ENCODE measurements around the gene PEDS1.

DNA sequence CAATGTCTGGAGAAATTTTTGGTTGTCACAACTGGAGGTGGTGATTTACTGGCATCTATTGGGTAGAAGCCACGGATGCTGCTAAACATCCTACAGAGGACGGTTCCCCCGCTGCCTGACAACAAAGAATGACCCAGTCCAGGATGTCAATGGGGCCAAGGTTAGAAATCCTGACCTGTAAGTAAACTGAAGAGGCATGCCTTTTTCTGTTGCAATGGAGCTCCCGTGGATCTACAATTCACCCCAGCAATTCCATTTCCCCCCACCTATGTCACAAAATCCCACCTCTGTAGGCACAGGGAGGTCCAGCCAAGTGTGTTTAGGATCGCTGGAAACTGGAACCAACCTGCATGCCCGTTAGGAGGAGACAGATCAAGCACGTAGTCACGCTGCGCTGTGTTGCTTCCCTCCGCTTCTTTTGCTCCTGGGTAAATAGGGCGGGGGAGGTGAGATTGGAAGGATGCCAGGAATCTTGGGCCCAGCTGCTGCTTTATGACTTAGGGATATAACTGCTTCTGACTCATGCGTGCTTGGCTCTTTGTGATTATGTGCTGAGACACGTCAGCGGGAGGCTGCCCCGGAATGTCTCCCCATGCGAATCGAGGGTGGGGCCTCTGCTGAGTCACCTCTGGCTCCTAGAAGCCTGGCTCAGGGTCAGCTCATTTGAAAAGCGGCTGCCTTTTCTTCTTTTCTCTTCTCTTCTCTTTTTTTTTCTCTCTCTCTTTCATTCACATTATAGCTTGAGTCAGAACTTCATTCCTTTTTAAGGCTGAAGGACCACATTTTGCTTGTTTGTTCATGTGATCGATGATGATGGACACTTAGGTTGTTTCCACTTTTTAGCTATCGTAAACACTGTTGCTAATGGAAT is 12.4 kb upstream of the PEDS1 start:
- TF ChIP-seq EGR1 (IDR thresholded peaks at IDR 0.05; ENCODE audit: low read depth in 2 of 2): peak; percentile 78 to 88
- TF ChIP-seq, protein P1, sequence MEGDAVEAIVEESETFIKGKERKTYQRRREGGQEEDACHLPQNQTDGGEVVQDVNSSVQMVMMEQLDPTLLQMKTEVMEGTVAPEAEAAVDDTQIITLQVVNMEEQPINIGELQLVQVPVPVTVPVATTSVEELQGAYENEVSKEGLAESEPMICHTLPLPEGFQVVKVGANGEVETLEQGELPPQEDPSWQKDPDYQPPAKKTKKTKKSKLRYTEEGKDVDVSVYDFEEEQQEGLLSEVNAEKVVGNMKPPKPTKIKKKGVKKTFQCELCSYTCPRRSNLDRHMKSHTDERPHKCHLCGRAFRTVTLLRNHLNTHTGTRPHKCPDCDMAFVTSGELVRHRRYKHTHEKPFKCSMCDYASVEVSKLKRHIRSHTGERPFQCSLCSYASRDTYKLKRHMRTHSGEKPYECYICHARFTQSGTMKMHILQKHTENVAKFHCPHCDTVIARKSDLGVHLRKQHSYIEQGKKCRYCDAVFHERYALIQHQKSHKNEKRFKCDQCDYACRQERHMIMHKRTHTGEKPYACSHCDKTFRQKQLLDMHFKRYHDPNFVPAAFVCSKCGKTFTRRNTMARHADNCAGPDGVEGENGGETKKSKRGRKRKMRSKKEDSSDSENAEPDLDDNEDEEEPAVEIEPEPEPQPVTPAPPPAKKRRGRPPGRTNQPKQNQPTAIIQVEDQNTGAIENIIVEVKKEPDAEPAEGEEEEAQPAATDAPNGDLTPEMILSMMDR (IDR thresholded peaks at IDR 0.05; ENCODE audit: low read depth, low read length, missing input control): no peak
- TF ChIP-seq, protein P2, sequence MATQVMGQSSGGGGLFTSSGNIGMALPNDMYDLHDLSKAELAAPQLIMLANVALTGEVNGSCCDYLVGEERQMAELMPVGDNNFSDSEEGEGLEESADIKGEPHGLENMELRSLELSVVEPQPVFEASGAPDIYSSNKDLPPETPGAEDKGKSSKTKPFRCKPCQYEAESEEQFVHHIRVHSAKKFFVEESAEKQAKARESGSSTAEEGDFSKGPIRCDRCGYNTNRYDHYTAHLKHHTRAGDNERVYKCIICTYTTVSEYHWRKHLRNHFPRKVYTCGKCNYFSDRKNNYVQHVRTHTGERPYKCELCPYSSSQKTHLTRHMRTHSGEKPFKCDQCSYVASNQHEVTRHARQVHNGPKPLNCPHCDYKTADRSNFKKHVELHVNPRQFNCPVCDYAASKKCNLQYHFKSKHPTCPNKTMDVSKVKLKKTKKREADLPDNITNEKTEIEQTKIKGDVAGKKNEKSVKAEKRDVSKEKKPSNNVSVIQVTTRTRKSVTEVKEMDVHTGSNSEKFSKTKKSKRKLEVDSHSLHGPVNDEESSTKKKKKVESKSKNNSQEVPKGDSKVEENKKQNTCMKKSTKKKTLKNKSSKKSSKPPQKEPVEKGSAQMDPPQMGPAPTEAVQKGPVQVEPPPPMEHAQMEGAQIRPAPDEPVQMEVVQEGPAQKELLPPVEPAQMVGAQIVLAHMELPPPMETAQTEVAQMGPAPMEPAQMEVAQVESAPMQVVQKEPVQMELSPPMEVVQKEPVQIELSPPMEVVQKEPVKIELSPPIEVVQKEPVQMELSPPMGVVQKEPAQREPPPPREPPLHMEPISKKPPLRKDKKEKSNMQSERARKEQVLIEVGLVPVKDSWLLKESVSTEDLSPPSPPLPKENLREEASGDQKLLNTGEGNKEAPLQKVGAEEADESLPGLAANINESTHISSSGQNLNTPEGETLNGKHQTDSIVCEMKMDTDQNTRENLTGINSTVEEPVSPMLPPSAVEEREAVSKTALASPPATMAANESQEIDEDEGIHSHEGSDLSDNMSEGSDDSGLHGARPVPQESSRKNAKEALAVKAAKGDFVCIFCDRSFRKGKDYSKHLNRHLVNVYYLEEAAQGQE (IDR thresholded peaks at IDR 0.05): peak; percentile 81
- TF ChIP-seq GABPA (IDR thresholded peaks at IDR 0.05 in 1 of 2, conservative IDR thresholded peaks at IDR 0.05 in 1 of 2): peak in 1 of 2 donors; percentile 40
- TF ChIP-seq TAF1 (conservative IDR thresholded peaks at IDR 0.05): peak; percentile 30
- TF ChIP-seq SP1 (IDR thresholded peaks at IDR 0.05): peak; percentile 77
- TF ChIP-seq NR2F2 (IDR thresholded peaks at IDR 0.05): peak; percentile 67
- TF ChIP-seq, protein P3, sequence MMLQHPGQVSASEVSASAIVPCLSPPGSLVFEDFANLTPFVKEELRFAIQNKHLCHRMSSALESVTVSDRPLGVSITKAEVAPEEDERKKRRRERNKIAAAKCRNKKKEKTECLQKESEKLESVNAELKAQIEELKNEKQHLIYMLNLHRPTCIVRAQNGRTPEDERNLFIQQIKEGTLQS (IDR thresholded peaks at IDR 0.05): peak; percentile 87
- TF ChIP-seq, protein P4, sequence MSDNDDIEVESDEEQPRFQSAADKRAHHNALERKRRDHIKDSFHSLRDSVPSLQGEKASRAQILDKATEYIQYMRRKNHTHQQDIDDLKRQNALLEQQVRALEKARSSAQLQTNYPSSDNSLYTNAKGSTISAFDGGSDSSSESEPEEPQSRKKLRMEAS (IDR thresholded peaks at IDR 0.05): peak; percentile 78
- TF ChIP-seq RXRA (IDR thresholded peaks at IDR 0.05): peak; percentile 82 to 92
- peak; percentile 3 for TF ChIP-seq FOXA1 (IDR thresholded peaks at IDR 0.05)
